Gastrocnemius medialis (tissue), 4 donors: ENCODE measurements around the gene FRMD4B. TPM values are rescaled to one million over a fixed set of nuclear protein-coding genes. Genes with fewer than 3 reads are reported as not detected.

Experiments used
- ATAC-seq, 2 donors: fragments of 150-250 bp; one replicate each; pipeline ENCODE4 v1.9.1; 2016
- DNase-seq, 2 donors: peaks; one replicate each; pipeline ENCODE4 v3.0.0-alpha.2; 2019
- H3K27ac ChIP-seq, 4 donors: fragments of 200-600 bp; sonication (generic); 1 replicate in 1 of 4; 2 replicates in 3 of 4; pipeline ENCODE4 v1.5.1; 2016 to 2018; ENCODE audit warnings: mild to moderate bottlenecking in 2 of 4, moderate library complexity in 1 of 4
- H3K27me3 ChIP-seq, 3 donors: fragments of 200-600 bp; sonication (generic) in 2 of 3; 1 replicate in 1 of 3; 2 replicates in 2 of 3; pipeline versions ENCODE4 v1.5.1 to v1.6.0; 2016 to 2019; ENCODE audit warnings: mild to moderate bottlenecking in 1 of 3, moderate library complexity in 1 of 3
- H3K36me3 ChIP-seq, 2 donors: fragments of 200-600 bp; sonication (generic) in 1 of 2; one replicate each; pipeline ENCODE4 v1.5.1; 2017 to 2018
- H3K4me1 ChIP-seq, 2 donors: fragments of 200-600 bp; sonication (generic) in 1 of 2; one replicate each; pipeline ENCODE4 v1.5.1; 2016 to 2017; ENCODE audit warnings: mild to moderate bottlenecking in 2 of 2
- H3K4me3 ChIP-seq, 4 donors: fragments of 200-600 bp; sonication (generic) in 3 of 4; 1 replicate in 1 of 4; 2 replicates in 3 of 4; pipeline ENCODE4 v1.5.1; 2016 to 2019; ENCODE audit warnings: mild to moderate bottlenecking in 2 of 4
- H3K9me3 ChIP-seq, 3 donors: fragments of 200-600 bp; sonication (generic) in 2 of 3; 1 replicate in 1 of 3; 2 replicates in 2 of 3; pipeline ENCODE4 v1.5.1; 2016 to 2019
- CTCF ChIP-seq, 5 experiments: fragments of 450-650 bp in 3 of 5; fragments of 200-600 bp in 2 of 5; sonication (generic) in 2 of 5; IDR thresholded peaks in 4 of 5; conservative IDR thresholded peaks in 1 of 5; 1 replicate in 4 of 5; 2 replicates in 1 of 5; pipeline ENCODE4 v1.5.1; 2016 to 2019; ENCODE audit warnings: antibody characterized with exemption in 5 of 5, mild to moderate bottlenecking in 3 of 5, moderate library complexity in 3 of 5
- POLR2A ChIP-seq, 2 donors: fragments of 450-650 bp; IDR thresholded peaks; one replicate each; pipeline ENCODE4 v1.6.1; 2017; ENCODE audit warnings: antibody characterized with exemption in 2 of 2, mild to moderate bottlenecking in 2 of 2, moderate library complexity in 2 of 2
- in situ Hi-C, 4 donors: fragments of 200-750 bp; cut with MboI; loops; one replicate each; pipeline versions ENCODE4 v1.15.0 to v1.8.0; 2017; ENCODE audit warnings: low sequenced_read_pairs in 4 of 4
- intact Hi-C: fragments of 100-400 bp; cut with DNase I; formaldehyde crosslinking; loops from one replicate; pipeline ENCODE4 v1.15.1; 2023; ENCODE audit warnings: low total_unique reads
- total RNA-seq, 4 donors: library from RNA; depleted of rRNA; stranded (reverse); fragments of >200 nt; gene quantifications; one replicate each; pipeline versions ENCODE4 v1.1.0 to v1.2.3, GENCODE V29; 2016

Gene FRMD4B
- total RNA-seq, 4 donors from 2014 or later, result 0.29 to 3.6 (median 1.7) TPM

GRCh38 chr3:69189487-69189886 lies 196.4 kb downstream of the FRMD4B start:
- H3K4me3 ChIP-seq, result no peak overlapping the region
- no peaks in the 10 kb centered on the region for H3K4me1 ChIP-seq
- no peaks in the 10 kb centered on the region for H3K27me3 ChIP-seq
- no peak for TF ChIP-seq CTCF (IDR thresholded peaks at IDR 0.05 in 4 of 5, conservative IDR thresholded peaks at IDR 0.05 in 1 of 5)
- TF ChIP-seq POLR2A (IDR thresholded peaks at IDR 0.05), result no peak
- ATAC-seq (no peak), DNase-seq (no peak)
- intact Hi-C loops (no loop called here), in situ Hi-C loops (no loop called here)
- no peaks in the 10 kb centered on the region for H3K9me3 ChIP-seq
- peaks cover 0 to 4% of the 10 kb centered on the region in 2 donors for H3K36me3 ChIP-seq
- no peak overlapping the region for H3K27ac ChIP-seq

GRCh38 chr3:69186575-69187093 lies 199.3 kb downstream of the FRMD4B start:
- Histone ChIP-seq H3K4me1 (no peaks in the 10 kb centered on the region), H3K4me3 (no peak overlapping the region), H3K36me3 (no peaks in the 10 kb centered on the region), H3K9me3 (no peaks in the 10 kb centered on the region), H3K27ac (no peak overlapping the region), H3K27me3 (no peaks in the 10 kb centered on the region)
- DNase-seq (no peak), ATAC-seq (no peak)
- intact Hi-C loops (no loop called here), in situ Hi-C loops (no loop called here)
- TF ChIP-seq POLR2A (IDR thresholded peaks at IDR 0.05), result no peak
- no peak for TF ChIP-seq CTCF (IDR thresholded peaks at IDR 0.05 in 4 of 5, conservative IDR thresholded peaks at IDR 0.05 in 1 of 5)

GRCh38 chr3:69182588-69183316 lies 203.1 kb downstream of the FRMD4B start:
- no peaks in the 10 kb centered on the region for H3K27me3 ChIP-seq
- DNase-seq, result no peak
- no peak for ATAC-seq
- intact Hi-C loops, result no loop called here
- no peak overlapping the region for H3K27ac ChIP-seq
- no peaks in the 10 kb centered on the region for H3K4me1 ChIP-seq
- no peak for TF ChIP-seq POLR2A (IDR thresholded peaks at IDR 0.05)
- no peak for TF ChIP-seq CTCF (IDR thresholded peaks at IDR 0.05 in 4 of 5, conservative IDR thresholded peaks at IDR 0.05 in 1 of 5)
- in situ Hi-C loops, result no loop called here
- no peak overlapping the region for H3K4me3 ChIP-seq
- no peaks in the 10 kb centered on the region for H3K9me3 ChIP-seq
- peaks cover 0 to 7% of the 10 kb centered on the region in 2 donors for H3K36me3 ChIP-seq

GRCh38 chr3:69181592-69182211 lies 204.2 kb downstream of the FRMD4B start:
- no peak for ATAC-seq
- H3K9me3 ChIP-seq, result no peaks in the 10 kb centered on the region
- no peak overlapping the region for H3K27ac ChIP-seq
- TF ChIP-seq CTCF (IDR thresholded peaks at IDR 0.05 in 4 of 5, conservative IDR thresholded peaks at IDR 0.05 in 1 of 5) (no peak), POLR2A (IDR thresholded peaks at IDR 0.05) (no peak)
- no peaks in the 10 kb centered on the region for H3K4me1 ChIP-seq
- in situ Hi-C loops (no loop called here), intact Hi-C loops (no loop called here)
- no peak overlapping the region for H3K4me3 ChIP-seq
- H3K36me3 ChIP-seq, result peaks cover 0 to 7% of the 10 kb centered on the region in 2 donors
- H3K27me3 ChIP-seq, result no peaks in the 10 kb centered on the region
- DNase-seq, result no peak
